Stimulated activated naive CD8-positive, alpha-beta T cell treated with anti-CD3 and anti-CD28 coated beads, Interleukin-15, Interleukin-2, amounts not matched to agents 100 U/mL and 50 U/mL, for 24 hours (primary cell): Measurements from ENCODE around the gene ZNF358.

Experiments used
- ATAC-seq: fragments of 150-1000 bp; cut with Tn5 transposase; one replicate; pipeline ENCODE4 v1.10.0; 2021
- DNase-seq: peaks from one replicate; pipeline ENCODE4 v3.0.0; 2021

ZNF358 gene

DNA sequence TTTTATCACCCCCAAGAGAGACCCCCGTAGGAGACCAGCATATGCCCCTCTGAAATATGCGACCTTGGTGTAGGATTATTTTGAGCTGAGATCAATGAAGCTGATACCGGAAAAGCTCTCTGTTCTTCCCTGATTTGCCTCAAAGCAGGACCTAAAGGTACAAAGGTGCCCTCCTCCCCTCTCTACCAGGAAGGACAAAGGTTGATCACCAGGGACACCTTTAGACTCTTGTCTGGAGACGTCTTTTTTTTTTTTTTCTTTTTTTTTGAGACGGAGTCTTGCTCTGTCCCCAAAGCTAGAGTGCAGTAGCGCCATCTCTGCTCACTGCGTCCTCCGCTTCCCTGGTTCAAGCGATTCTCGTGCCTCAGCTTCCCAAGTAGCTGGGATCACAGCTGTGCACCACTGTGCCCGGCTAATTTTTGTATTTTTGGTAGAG lies 26.3 kb upstream of the ZNF358 start:
- ATAC-seq (no peak), DNase-seq (no peak)

GRCh38 chr19:7492142-7492541 lies 23.8 kb upstream of the ZNF358 start:
- ATAC-seq (peak; percentile 77), DNase-seq (peak; percentile 66)

DNA sequence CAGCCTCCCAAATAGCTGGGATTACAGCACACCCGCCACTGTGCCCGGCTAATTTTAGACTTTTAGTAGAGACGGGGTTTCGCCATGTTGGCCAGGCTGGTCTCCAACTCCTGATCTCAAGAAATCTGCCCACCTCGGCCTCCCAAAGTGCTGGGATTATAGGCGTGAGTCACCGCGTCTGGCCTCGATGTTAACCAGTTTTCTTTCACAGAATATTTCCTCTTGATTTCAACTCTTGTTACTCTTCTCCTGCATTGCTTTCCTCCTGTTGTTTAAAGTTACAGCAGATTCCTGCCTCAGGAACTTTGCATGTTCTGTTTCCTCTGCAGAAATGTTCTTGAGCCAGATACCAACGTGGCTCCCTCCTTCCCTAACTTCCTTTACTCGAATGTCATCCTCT lies 23.3 kb upstream of the ZNF358 start:
- DNase-seq: no peak
- ATAC-seq: no peak

- no peak for DNase-seq
- ATAC-seq: no peak
Measured at GRCh38 chr19:7494416-7495098, 21.3 kb upstream of the ZNF358 start.

DNA sequence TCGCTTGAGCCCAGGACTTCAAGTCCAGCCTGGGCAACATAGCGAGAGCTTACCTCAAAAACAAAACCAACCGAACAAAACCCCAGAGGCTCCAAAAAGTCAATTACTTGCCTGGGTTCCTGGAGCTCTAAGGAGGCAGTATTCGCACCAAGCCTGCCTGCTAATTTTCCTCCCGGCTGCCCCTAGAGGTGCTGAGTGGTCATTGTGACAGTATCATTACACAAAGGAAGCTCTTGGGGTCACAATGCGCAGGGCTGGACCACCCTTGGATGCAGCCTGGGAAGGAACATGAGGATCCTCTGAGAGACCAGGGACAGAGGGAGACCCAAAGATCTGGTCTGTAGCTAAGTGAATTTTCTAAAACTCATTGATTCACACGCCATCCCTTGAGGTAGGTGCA lies 18.6 kb upstream of the ZNF358 start:
- DNase-seq (no peak), ATAC-seq (no peak)

GRCh38 chr19:7500811-7501450 lies 15.0 kb upstream of the ZNF358 start:
- DNase-seq (peak; percentile 70), ATAC-seq (peak; percentile 50)

DNA sequence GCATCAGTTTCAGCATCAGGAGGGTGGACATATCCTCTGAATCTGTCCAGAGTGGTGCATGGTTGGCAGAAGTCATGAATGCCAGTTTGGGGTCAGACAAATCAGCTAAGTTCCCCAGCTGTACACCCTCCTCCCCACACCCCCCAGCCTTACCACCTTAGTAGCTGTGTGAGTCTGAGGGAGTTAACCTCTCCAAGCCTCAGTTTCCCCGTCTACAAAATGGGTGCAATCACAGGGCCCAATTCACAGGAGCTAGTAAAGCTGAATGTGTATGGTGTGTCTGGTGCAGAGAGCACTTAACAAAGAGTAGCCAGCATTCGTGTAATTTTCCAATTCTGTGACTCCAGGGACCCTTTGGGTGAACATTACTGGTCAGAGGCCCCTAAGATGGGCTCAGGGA lies 13.4 kb upstream of the ZNF358 start:
- DNase-seq: no peak
- ATAC-seq: no peak

- no peak for ATAC-seq
- DNase-seq: no peak
Measured at GRCh38 chr19:7504684-7505083, 11.2 kb upstream of the ZNF358 start.

DNA sequence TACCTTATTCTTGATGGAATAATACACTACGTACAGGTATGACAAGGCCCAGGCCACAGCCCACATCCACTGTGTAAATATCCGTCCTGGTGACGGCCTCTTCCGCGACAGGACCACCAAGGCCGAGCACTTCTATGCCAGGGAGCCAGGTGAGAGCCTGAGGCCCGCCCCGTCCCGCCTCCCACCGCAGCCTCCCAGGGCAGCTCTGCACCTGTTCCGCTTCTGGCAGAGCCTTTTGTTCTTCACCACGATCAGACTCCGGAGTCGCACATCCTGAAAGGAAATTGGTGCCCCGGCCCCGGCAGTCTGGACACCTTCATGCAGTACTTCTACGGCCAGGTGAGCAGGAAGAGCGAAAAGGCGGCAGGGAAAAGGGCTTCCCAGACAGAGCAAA lies 10.6 kb upstream of the ZNF358 start:
- DNase-seq: no peak
- no peak for ATAC-seq

GRCh38 chr19:7505682-7506384 lies 10.1 kb upstream of the ZNF358 start:
- ATAC-seq: peak; percentile 40
- peak; percentile 58 for DNase-seq

GRCh38 chr19:7506385-7507328 lies 9.2 kb upstream of the ZNF358 start:
- DNase-seq (peak; percentile 69), ATAC-seq (peak; percentile 73)

GRCh38 chr19:7507884-7508283 lies 8.0 kb upstream of the ZNF358 start:
- DNase-seq: peak; percentile 42
- peak; percentile 38 for ATAC-seq

DNA sequence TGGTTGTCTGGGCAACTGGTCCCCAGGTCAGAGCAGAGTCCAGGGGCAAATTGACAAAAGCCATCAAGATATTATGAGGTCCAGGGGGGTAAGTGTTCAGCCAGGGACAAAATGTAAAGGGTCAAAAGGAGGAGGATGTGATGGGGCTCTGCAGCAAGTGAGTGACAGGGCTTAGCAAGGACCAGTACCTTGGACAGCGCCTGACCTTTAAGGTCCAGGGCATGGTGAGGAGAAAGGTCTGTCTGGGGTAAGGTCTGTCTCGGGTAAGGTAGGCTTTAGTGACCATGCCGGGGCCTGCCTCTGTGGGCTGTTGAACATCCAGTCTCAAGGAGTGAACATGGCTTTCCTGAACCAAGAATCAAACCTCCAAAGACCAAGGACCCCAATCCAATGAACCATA lies 6.3 kb upstream of the ZNF358 start:
- DNase-seq (no peak), ATAC-seq (no peak)

- no peak for DNase-seq
Measured at GRCh38 chr19:7512400-7512851, 3.5 kb upstream of the ZNF358 start.

GRCh38 chr19:7513809-7514642 lies 1.9 kb upstream of the ZNF358 start:
- ATAC-seq (no peak), DNase-seq (no peak)

More at GRCh38 chr19:7512400-7512851, 3.5 kb upstream of the ZNF358 start:
- no peak for ATAC-seq

DNA sequence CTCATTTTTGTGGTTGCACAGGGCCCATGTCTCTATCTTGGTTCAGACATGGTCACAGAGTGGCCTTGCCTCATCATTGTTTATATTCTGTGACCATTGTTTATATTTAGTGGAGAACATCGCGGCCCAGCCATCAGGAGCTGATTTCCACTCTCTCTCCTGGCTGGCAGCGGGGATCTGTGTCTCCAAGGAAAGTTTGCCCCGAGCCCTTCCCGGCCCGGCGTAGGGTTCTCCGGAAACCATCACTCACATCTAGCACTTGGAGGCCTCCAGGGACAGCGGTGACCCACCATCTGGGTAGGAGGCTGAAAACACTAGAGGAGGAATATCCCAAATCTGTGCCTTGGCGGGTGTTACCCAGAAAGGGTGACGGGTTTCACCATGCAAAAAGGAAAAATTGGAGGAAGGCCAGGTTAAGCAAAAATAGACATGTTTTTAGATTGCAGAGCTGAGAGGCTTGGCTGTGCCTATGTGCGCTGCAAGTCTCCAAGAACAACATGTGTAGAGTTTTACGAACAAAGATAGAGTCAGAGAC lies 726 bp upstream of the ZNF358 start:
- DNase-seq (no peak), ATAC-seq (no peak)

DNA sequence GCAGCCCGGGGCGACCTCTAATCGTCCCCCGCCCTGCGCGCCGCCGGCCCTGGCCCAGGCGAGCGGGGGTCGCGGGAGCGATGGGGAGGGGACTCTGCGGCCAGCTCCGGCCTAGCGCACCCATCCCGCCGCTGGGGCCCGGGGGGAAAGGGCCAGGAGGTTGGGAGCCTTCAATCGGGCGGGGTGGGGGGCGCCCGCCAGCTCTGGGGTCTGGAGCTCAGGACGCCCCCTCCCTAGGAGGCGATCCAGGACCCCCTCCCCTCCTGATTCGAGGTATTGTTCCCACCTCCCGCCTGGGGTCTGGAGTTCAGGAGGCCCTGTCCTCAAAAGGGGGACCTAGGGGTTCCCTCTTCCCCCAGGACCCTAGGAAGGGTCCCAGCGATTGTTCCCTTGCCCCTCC lies 430 bp downstream of the ZNF358 start:
- DNase-seq (no peak), ATAC-seq (no peak)

DNA sequence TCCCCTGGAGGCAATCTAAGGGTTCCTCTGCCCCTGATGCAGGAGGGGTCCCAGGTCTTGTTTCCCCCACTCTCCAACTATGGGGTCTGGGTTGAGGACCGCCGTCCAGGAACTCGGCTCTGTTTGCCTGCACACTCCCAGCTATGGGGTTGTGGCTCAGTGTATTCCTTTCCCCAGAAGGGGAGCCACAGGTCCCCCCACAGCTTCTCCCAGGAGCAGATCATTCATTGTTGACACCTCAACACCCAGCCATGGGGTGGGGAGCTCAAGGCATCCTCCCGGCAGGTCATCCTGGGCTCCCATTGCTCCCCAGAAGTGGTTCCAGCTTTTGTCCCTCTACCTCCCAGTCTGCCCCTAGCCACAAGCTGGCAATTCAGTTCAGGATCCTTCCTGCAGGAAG lies 975 bp downstream of the ZNF358 start:
- DNase-seq: no peak
- ATAC-seq: no peak

DNA sequence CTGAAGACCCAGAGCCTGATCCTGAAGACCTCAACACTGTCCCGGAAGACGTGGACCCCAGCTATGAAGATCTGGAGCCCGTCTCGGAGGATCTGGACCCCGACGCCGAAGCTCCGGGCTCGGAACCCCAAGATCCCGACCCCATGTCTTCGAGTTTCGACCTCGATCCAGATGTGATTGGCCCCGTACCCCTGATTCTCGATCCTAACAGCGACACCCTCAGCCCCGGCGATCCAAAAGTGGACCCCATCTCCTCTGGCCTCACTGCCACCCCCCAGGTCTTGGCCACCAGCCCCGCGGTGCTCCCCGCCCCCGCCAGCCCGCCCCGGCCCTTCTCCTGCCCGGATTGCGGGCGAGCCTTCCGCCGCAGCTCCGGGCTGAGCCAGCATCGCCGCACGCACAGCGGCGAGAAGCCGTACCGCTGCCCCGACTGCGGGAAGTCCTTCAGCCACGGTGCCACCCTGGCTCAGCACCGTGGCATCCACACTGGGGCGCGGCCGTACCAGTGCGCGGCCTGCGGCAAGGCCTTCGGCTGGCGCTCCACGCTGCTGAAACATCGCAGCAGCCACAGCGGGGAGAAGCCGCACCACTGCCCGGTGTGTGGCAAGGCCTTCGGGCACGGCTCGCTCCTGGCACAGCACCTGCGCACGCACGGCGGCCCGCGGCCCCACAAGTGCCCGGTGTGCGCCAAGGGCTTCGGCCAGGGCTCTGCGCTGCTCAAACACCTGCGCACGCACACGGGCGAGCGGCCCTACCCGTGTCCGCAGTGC lies 3.6 kb downstream of the ZNF358 start:
- ATAC-seq (no peak), DNase-seq (no peak)
